ENCODE data around the gene CHN1.
A peak's percentile ranks its signal among the peaks of the same experiment; 100 is the strongest.

CHN1 gene, protein sequence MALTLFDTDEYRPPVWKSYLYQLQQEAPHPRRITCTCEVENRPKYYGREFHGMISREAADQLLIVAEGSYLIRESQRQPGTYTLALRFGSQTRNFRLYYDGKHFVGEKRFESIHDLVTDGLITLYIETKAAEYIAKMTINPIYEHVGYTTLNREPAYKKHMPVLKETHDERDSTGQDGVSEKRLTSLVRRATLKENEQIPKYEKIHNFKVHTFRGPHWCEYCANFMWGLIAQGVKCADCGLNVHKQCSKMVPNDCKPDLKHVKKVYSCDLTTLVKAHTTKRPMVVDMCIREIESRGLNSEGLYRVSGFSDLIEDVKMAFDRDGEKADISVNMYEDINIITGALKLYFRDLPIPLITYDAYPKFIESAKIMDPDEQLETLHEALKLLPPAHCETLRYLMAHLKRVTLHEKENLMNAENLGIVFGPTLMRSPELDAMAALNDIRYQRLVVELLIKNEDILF

DNA sequence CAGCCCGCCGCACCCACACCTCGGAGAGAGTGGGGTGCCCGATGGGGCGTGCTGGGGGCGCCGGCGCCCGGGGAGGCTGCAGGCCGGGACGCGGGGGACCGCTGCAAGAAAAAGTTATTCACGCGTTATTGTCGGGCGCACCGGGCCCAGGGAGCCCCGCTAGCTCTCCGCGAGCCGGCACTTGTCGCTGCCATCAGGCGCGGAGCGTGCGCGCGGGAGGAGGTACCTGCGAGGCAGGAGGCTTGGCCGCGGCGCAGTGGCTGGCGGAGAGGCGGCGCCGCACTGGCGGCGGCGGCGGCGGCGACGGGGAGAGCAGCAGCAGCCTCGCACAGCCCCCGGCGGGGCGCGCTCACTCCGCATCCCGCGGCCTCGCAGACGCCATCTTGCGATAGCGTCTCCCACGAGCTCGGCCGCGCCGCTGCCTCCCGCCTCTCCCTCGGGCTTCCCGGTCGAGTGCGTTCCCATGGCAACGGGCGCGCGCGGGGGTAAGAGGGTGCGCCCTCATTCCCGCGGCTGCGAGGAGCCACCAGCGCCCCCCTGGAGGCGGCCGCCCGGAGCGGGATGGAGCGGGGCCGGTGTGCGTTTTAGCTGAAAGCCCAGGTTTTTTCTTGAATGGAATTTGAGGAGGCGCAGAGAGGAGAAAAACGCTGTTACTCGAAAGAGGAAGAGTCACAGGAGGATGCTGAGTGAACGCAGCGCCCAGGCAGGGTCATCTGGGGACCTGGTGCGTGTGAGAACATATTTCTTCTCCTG lies at the start of gene CHN1:
TSS of gene CHN1 (minus strand) at position 402 of the 753 bp plus-strand sequence. CDS start 469 bp downstream, outside the sequence.
- H3K4me3 ChIP-seq: peak within 1 kb of the TSS; percentile 77
- no peak for TF ChIP-seq CTCF (IDR thresholded peaks at IDR 0.05)
- H3K27ac ChIP-seq: peak within 1 kb of the TSS; percentile 82 to 88
- DNase-seq (ENCODE audit: low spot score): peak; percentile 77

DNA sequence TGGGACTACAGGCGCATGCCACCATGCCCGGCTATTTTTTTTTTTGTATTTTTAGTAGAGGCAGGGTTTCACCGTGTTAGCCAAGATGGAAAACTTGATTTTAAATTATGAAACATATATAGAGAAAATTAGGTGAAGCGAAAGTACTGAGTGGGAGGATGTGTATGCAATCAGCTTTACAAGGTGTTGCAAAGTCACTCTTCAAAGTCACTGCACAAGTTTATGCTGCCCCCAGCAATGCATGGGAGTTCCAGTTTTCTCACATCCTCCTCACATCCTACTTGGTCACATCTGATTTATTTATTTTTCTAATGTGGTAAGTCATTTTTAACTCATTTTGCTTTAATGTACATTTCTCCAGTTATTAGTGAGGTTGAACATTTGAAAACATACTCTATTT lies 49.2 kb upstream of the CHN1 start:
- no peak for TF ChIP-seq CTCF (IDR thresholded peaks at IDR 0.05)
- no peak for DNase-seq (ENCODE audit: low spot score)
- no peak overlapping the region for H3K4me3 ChIP-seq
- no peak overlapping the region for H3K27ac ChIP-seq

GRCh38 chr2:175049661-175050060 lies 44.5 kb upstream of the CHN1 start:
- no peak overlapping the region for H3K27ac ChIP-seq
- no peak overlapping the region for H3K4me3 ChIP-seq
- no peak for DNase-seq (ENCODE audit: low spot score)
- TF ChIP-seq CTCF (IDR thresholded peaks at IDR 0.05): no peak

DNA sequence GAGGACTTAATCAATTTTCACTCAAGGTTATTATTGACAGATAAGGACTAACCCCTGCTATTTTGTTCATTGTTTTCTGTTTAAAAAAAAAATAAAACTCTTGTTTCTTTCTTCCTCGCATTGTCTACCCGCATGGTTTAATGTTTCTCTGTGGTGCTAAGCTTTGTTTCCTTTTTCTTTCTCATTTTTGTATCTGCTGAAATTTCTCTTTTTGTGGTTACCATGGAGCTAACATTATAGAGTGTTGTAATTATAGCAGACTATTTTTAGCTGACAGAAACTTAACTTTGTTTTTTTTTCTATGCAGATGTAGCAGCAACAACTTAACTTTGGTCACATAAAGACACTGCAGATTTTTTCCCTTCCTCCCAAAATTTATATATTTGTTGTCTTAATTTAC lies 43.1 kb upstream of the CHN1 start:
- H3K27ac ChIP-seq: no peak overlapping the region
- H3K4me3 ChIP-seq: no peak overlapping the region
- no peak for DNase-seq (ENCODE audit: low spot score)
- no peak for TF ChIP-seq CTCF (IDR thresholded peaks at IDR 0.05)

DNA sequence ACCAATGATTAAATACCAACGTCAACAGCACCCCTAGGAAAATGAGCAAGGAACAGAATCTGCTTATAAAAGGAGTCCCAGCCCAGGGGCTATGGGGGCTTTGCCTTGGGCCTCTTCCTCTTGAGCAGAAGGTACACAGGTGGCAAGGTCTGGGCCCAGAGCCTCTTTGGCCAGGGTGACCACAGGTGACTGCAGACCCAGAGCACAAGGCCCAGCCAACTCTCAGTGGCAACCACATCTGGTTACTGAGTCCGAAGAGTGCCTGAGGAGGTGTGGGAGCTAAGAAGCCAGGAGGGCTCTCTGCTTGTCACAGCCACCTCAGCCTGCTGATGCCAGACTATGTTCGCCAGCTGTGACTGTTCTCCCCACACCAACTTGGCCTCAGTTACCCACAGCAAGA lies 34.3 kb upstream of the CHN1 start:
- H3K27ac ChIP-seq: no peak overlapping the region
- TF ChIP-seq CTCF (IDR thresholded peaks at IDR 0.05): no peak

DNA sequence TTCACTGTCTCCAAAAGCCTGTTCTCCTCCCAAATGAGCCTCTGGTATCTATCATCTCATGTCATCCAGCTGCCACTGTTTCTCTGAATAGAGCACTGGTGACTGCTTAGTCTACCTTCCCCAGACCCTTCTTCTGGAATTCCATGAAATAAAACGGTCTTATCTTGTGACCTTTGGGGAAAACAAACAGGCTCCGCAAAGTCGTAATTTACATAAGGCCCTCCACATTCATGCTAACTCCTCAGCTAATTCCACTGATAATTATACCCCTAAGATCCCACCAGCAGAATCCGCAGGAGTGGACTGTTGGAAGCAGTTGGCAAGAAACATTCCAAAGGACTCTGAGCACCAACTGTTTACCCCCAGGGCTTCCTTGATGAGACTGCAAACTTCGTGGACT lies 33.9 kb upstream of the CHN1 start:
- no peak for DNase-seq (ENCODE audit: low spot score)
- no peak overlapping the region for H3K4me3 ChIP-seq
- TF ChIP-seq CTCF (IDR thresholded peaks at IDR 0.05): no peak
- H3K27ac ChIP-seq: no peak overlapping the region

More for the DNA sequence above, 34.3 kb upstream of the CHN1 start:
- DNase-seq (ENCODE audit: low spot score): no peak
- no peak overlapping the region for H3K4me3 ChIP-seq
